Heart left ventricle (tissue), 16 donors: Measurements from ENCODE around the gene RAD51B. TPM values are rescaled to one million over a fixed set of nuclear protein-coding genes. Genes with fewer than 3 reads are reported as not detected.

Experiments
- ATAC-seq, 4 donors: fragments of 200-7000 bp; cut with Tn5 transposase; one replicate each; pipeline ENCODE4 v1.9.1; 2020 to 2022; ENCODE audit warnings: moderate library complexity in 4 of 4, mild to moderate bottlenecking in 3 of 4, moderate number of reproducible peaks in 1 of 4
- DNase-seq, 5 donors: peaks; one replicate each; pipeline ENCODE4 v3.0.0-alpha.2; 2020
- H3K27ac ChIP-seq, 12 donors: fragments of 200-600 bp; sonication (generic) in 4 of 12; one replicate each; pipeline versions ENCODE4 v1.5.0 to v1.8.0; 2016 to 2022; ENCODE audit warnings: mild to moderate bottlenecking in 2 of 12
- H3K27me3 ChIP-seq, 9 donors: fragments of 200-600 bp; sonication (generic) in 2 of 9; one replicate each; pipeline versions ENCODE4 v1.5.1 to v1.8.0; 2016 to 2022; ENCODE audit warnings: mild to moderate bottlenecking in 3 of 9
- H3K36me3 ChIP-seq, 9 donors: fragments of 200-600 bp; sonication (generic) in 2 of 9; one replicate each; pipeline versions ENCODE4 v1.5.0 to v1.8.0; 2018 to 2022; ENCODE audit warnings: mild to moderate bottlenecking in 2 of 9
- H3K4me1 ChIP-seq, 12 donors: fragments of 200-600 bp; sonication (generic) in 4 of 12; one replicate each; pipeline versions ENCODE4 v1.5.0 to v1.8.0; 2016 to 2022; ENCODE audit warnings: mild to moderate bottlenecking in 3 of 12
- H3K4me3 ChIP-seq, 12 donors: fragments of 200-600 bp; sonication (generic) in 4 of 12; one replicate each; pipeline versions ENCODE4 v1.5.0 to v1.8.0; 2017 to 2022; ENCODE audit warnings: mild to moderate bottlenecking in 9 of 12, moderate library complexity in 4 of 12
- H3K9me3 ChIP-seq, 12 donors: fragments of 200-600 bp; sonication (generic) in 4 of 12; one replicate each; pipeline versions ENCODE4 v1.5.0 to v1.8.0; 2016 to 2022; ENCODE audit warnings: mild to moderate bottlenecking in 1 of 12
- CTCF ChIP-seq, 12 donors: fragments of 200-600 bp; sonication (generic) in 4 of 12; IDR thresholded peaks; one replicate each; pipeline versions ENCODE4 v1.5.0 to v1.8.0; 2018 to 2022; ENCODE audit warnings: antibody characterized with exemption in 12 of 12, mild to moderate bottlenecking in 5 of 12
- POLR2A ChIP-seq, 2 donors: fragments of 450-650 bp; IDR thresholded peaks; one replicate each; pipeline ENCODE4 v1.6.1; 2017; ENCODE audit warnings: antibody characterized with exemption in 2 of 2, mild to moderate bottlenecking in 2 of 2, moderate library complexity in 2 of 2
- WGBS, 4 donors: extraction: QIAGEN DNeasy Blood & Tissue Kit in 2 of 4; methylation state at CpG; one replicate each; pipeline versions ENCODE4 v1.1.5 to v1.1.7; 2013 to 2018; 5-methylcytosine and 5-hydroxymethylcytosine counted together
- intact Hi-C, 10 donors: fragments of 100-400 bp; cut with DNase I; formaldehyde crosslinking; loops; one replicate each; pipeline versions ENCODE4 v1.11.1 to v1.14.2; 2022
- polyA plus RNA-seq, 2 donors: library from polyadenylated mRNA; stranded (reverse); fragments of 200-250 nt; gene quantifications; one replicate each; pipeline ENCODE4 v1.2.3, GENCODE V29; 2013
- total RNA-seq, 9 donors: library from RNA; depleted of rRNA in 2 of 9; stranded (reverse); fragments of >200 nt in 2 of 9; fragmentation: NEBNext Ultra II Directional in 3 of 9; extraction: Animal tissue kit (Norgen Biotek cat#: 25700) in 3 of 9; gene quantifications; one replicate each; pipeline versions ENCODE4 v1.1.0 to v1.2.4, GENCODE V29; 2016 to 2023
- donor health status: ischemic (EF 13 %, LVEDD 7.1; RV severe dilation, severe dysfunction).
- donor health status: healthy with polysubstance abuse.
- donor health status: DM: no; HTN: yes; CAD: no.
- donor health status: DM: no; HTN: no; CAD: no.
- donor health status: ischemic (EF 25% LVEDD 6.9; RV normal size, moderate dysfunction).
- donor health status: ischemic (EF 25% LVEDD 5.7; RV mildly dilated, moderate dysfunction).
- donor health status: healthy.
- donor health status: DM: yes; HTN: yes; CAD: no.
- donor health status: ischemic (EF 35%, LVEDD 5.7; RV mildly dilated, moderate dysfunction).
- donor health status: nonischemic (EF 11% LVEDD 7.7; RV severe dilation, severe dysfunction).
- donor health status: DM: yes; HTN: yes; CAD: no.
- donor health status: PGD.
- donor health status: ischemic (EF 29% LVEDD 5.4; RV normal size, mild dysfunction).
- donor health status: nonischemic (EF 23%, LVEDD 6.1; RV moderate dilation, normal function).

Gene RAD51B
- total and polyA plus RNA-seq, 11 donors, result 1.3 to 11.3 (median 3.2) TPM

- intact Hi-C loops, result loop anchor here in 1 of 10 donors (10.0 kb wide), 1 partner anchor 125 kb away; no protein-coding TSS in a partner anchor
- no peak for DNase-seq
- 94 to 95% (median 94%) methylated on average over 5 of the region's 5 CpGs for WGBS, 4 donors
These were observed 900.2 kb downstream of the RAD51B start for GRCh38 chr14:68719634-68720384.

GRCh38 chr14:68722186-68722585, 902.6 kb downstream of the RAD51B start:
- peak in 3 of 4 donors; percentile 24 to 71 (median 43) for ATAC-seq
- no peak overlapping the region for H3K4me3 ChIP-seq
- peaks cover 0 to 26% (median 6%) of the 10 kb centered on the region in 12 donors for H3K4me1 ChIP-seq
- DNase-seq, result peak in 1 of 5 donors; percentile 14
- no peaks in the 10 kb centered on the region for H3K36me3 ChIP-seq
- TF ChIP-seq POLR2A (IDR thresholded peaks at IDR 0.05) (no peak), CTCF (IDR thresholded peaks at IDR 0.05) (no peak)
- H3K27ac ChIP-seq, result peak overlapping the region in 8 of 12 donors; percentile 27 to 66 (median 52)
- intact Hi-C loops, result loop anchor here in 1 of 10 donors (10.0 kb wide), 1 partner anchor 127 kb away; no protein-coding TSS in a partner anchor
- peaks cover 0 to 18% (median 0%) of the 10 kb centered on the region in 12 donors for H3K9me3 ChIP-seq
- 27 to 55% (median 50%) methylated on average over 2 of the region's 2 CpGs for WGBS, 4 donors
- H3K27me3 ChIP-seq, result no peaks in the 10 kb centered on the region

More at GRCh38 chr14:68719634-68720384, 900.2 kb downstream of the RAD51B start:
- no peak overlapping the region for H3K27ac ChIP-seq
- H3K36me3 ChIP-seq, result no peaks in the 10 kb centered on the region
- H3K4me3 ChIP-seq, result no peak overlapping the region
- H3K27me3 ChIP-seq, result no peaks in the 10 kb centered on the region
- H3K9me3 ChIP-seq, result peaks cover 0 to 18% (median 0%) of the 10 kb centered on the region in 12 donors
- no peak for TF ChIP-seq POLR2A (IDR thresholded peaks at IDR 0.05)
- no peak for TF ChIP-seq CTCF (IDR thresholded peaks at IDR 0.05)
- no peak for ATAC-seq
- H3K4me1 ChIP-seq, result peaks cover 0 to 26% (median 9%) of the 10 kb centered on the region in 12 donors

GRCh38 chr14:68722968-68723566, 903.5 kb downstream of the RAD51B start:
- peaks cover 0 to 18% (median 0%) of the 10 kb centered on the region in 12 donors for H3K9me3 ChIP-seq
- 74 to 99% (median 96%) methylated on average over 5 of the region's 5 CpGs for WGBS, 4 donors
- no peaks in the 10 kb centered on the region for H3K36me3 ChIP-seq
- H3K27me3 ChIP-seq, result no peaks in the 10 kb centered on the region
- peak overlapping the region in 4 of 12 donors; percentile 17 to 63 (median 62) for H3K27ac ChIP-seq
- H3K4me1 ChIP-seq, result peaks cover 0 to 34% (median 10%) of the 10 kb centered on the region in 12 donors
- ATAC-seq (no peak), DNase-seq (no peak)
- no peak overlapping the region for H3K4me3 ChIP-seq
- intact Hi-C loops, result loop anchor here in 1 of 10 donors (10.0 kb wide), 1 partner anchor 128 kb away; no protein-coding TSS in a partner anchor
- no peak for TF ChIP-seq CTCF (IDR thresholded peaks at IDR 0.05)
- no peak for TF ChIP-seq POLR2A (IDR thresholded peaks at IDR 0.05)

GRCh38 chr14:68723808-68724268, 904.3 kb downstream of the RAD51B start:
- WGBS, 4 donors, result 60 to 81% (median 72%) methylated on average over 3 of the region's 3 CpGs
- no peaks in the 10 kb centered on the region for H3K27me3 ChIP-seq
- DNase-seq, result no peak
- H3K4me1 ChIP-seq, result peaks cover 0 to 42% (median 16%) of the 10 kb centered on the region in 12 donors
- no peaks in the 10 kb centered on the region for H3K36me3 ChIP-seq
- TF ChIP-seq CTCF (IDR thresholded peaks at IDR 0.05), result no peak
- no peak for TF ChIP-seq POLR2A (IDR thresholded peaks at IDR 0.05)
- ATAC-seq, result peak in 1 of 4 donors; percentile 23
- H3K27ac ChIP-seq, result peak overlapping the region in 1 of 12 donors; percentile 17
- intact Hi-C loops, result loop anchor here in 1 of 10 donors (10.0 kb wide), 1 partner anchor 129 kb away; no protein-coding TSS in a partner anchor
- peaks cover 0 to 18% (median 0%) of the 10 kb centered on the region in 12 donors for H3K9me3 ChIP-seq
- no peak overlapping the region for H3K4me3 ChIP-seq
